T-cell (primary cell): ENCODE results near the gene TMSB4X. TPM values are rescaled to one million over a fixed set of nuclear protein-coding genes. Genes with fewer than 3 reads are reported as not detected.

ENCODE experiments used
- ATAC-seq, 4 experiments: fragments of 200-7000 bp in 3 of 4; fragments of 150-1000 bp in 1 of 4; cut with Tn5 transposase; replicated peaks in 1 of 4; 1 replicate in 3 of 4; 2 replicates in 1 of 4; pipeline ENCODE4 v1.10.0; 2021; ENCODE audit warnings: moderate library complexity in 3 of 4, mild to moderate bottlenecking in 2 of 4, moderate number of reproducible peaks in 1 of 4
- CTCF ChIA-PET, 2 donors: fragments of 300-600 bp; sonication (Branson Sonifier 250); formaldehyde crosslinking; loops; one replicate each; lab custom pipeline; 2022; ENCODE audit warnings: antibody characterized with exemption in 2 of 2; lab: Charles Lee
- POLR2A ChIA-PET, 2 donors: fragments of 300-600 bp; sonication (Branson Sonifier 250); formaldehyde crosslinking; loops; one replicate each; lab custom pipeline; 2022; ENCODE audit warnings: antibody characterized with exemption in 2 of 2; lab: Charles Lee
- DNase-seq, 35 experiments: peaks; one replicate each; pipeline versions ENCODE4 v3.0.0 to v3.0.0-alpha.2; 2013 to 2023
- H3K27ac ChIP-seq: one replicate; pipeline ENCODE4 v1.5.1; 2013; ENCODE audit warnings: low read length
- H3K27me3 ChIP-seq, 2 experiments: replicated peaks in 1 of 2; 1 replicate in 1 of 2; 2 replicates in 1 of 2; pipeline versions ENCODE4 v1.6.1 to v1.7.0; 2013; ENCODE audit warnings: low read length in 1 of 2, mixed read lengths in 1 of 2; ENCODE audit not compliant: control insufficient read depth in 2 of 2, insufficient read depth in 2 of 2; ENCODE audit errors: extremely low read depth in 1 of 2
- H3K36me3 ChIP-seq, 2 donors: 1 replicate in 1 of 2; 2 replicates in 1 of 2; pipeline versions ENCODE4 v1.6.1 to v1.7.0; 2013; ENCODE audit warnings: low read length in 1 of 2; ENCODE audit not compliant: control insufficient read depth in 2 of 2, insufficient read depth in 1 of 2; ENCODE audit errors: extremely low read depth in 1 of 2
- H3K4me1 ChIP-seq, 2 experiments: 1 replicate in 1 of 2; 2 replicates in 1 of 2; pipeline versions ENCODE4 v1.6.1 to v1.7.0; 2013; ENCODE audit warnings: low read length in 2 of 2, mixed read lengths in 1 of 2; ENCODE audit not compliant: insufficient read depth in 2 of 2, control insufficient read depth in 1 of 2; ENCODE audit errors: extremely low read depth in 1 of 2
- H3K4me3 ChIP-seq, 2 donors: 1 replicate in 1 of 2; 2 replicates in 1 of 2; pipeline versions ENCODE4 v1.5.1 to v1.7.0; 2013; ENCODE audit warnings: mild to moderate bottlenecking in 2 of 2, low read length in 1 of 2, moderate library complexity in 1 of 2; ENCODE audit not compliant: control insufficient read depth in 1 of 2; ENCODE audit errors: extremely low read depth in 1 of 2
- H3K9me3 ChIP-seq: 2 replicates; pipeline ENCODE4 v1.7.0; 2013
- H3K27ac Mint-ChIP-seq, 2 donors: one replicate each; pipeline ENCODE4 v1.8.0; 2020 to 2021; ENCODE audit warnings: mild to moderate bottlenecking in 2 of 2, mixed read lengths in 2 of 2
- H3K27me3 Mint-ChIP-seq, 2 donors: one replicate each; pipeline ENCODE4 v1.8.0; 2021 to 2022; ENCODE audit warnings: mixed read lengths in 2 of 2
- H3K36me3 Mint-ChIP-seq: one replicate; pipeline ENCODE4 v1.8.0; 2021; ENCODE audit warnings: mixed read lengths
- H3K4me1 Mint-ChIP-seq, 3 donors: one replicate each; pipeline ENCODE4 v1.8.0; 2020 to 2022; ENCODE audit warnings: mixed read lengths in 3 of 3, mild to moderate bottlenecking in 1 of 3
- H3K4me3 Mint-ChIP-seq, 3 donors: one replicate each; pipeline ENCODE4 v1.8.0; 2020 to 2022; ENCODE audit warnings: mild to moderate bottlenecking in 3 of 3, mixed read lengths in 3 of 3, moderate library complexity in 3 of 3
- H3K9me3 Mint-ChIP-seq, 3 donors: one replicate each; pipeline ENCODE4 v1.8.0; 2020 to 2022; ENCODE audit warnings: mixed read lengths in 3 of 3
- WGBS: methylation state at CpG from one replicate; pipeline ENCODE4 v1.1.5; 2013; ENCODE audit warnings: missing lambda C conversion rate; ENCODE audit not compliant: insufficient coverage; 5-methylcytosine and 5-hydroxymethylcytosine counted together
- total RNA-seq, 35 experiments: library from RNA in 6 of 35; stranded (reverse) in 6 of 35; fragments of 120-200 nt in 1 of 35; gene quantifications; one replicate each; pipeline versions ENCODE4 v1.2.1 to v1.2.4 and lab custom pipeline; 2013 to 2026

TMSB4X gene
- total RNA-seq, 5 donors from 2014 or later (not counting 1 experiment from before 2014, with no cell fraction given): 5,030 to 6,201 (median 5,880) TPM

DNA sequence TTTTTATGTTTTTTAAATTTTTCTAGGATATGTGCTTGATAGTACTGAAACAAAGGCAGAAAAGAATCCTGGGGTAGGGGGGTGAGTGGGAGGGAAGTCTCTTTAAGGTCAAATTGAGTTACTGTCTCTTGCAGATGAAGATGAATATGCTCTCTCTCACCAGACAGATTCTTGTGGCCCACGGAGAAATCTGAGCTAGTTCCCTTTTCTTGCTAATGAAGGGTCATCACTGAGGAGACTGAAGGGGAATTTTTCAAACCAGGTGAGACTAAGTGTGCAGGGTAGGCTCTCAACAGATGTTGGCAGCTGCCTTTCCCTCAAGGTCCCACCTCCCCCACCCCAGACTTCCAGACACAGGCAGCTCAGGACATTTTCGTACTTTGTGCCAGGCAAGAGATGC, 48.0 kb downstream of the TMSB4X start:
- ATAC-seq (no peak), DNase-seq (no peak)
- no peaks in the 10 kb centered on the region for H3K9me3 Mint-ChIP-seq
- H3K9me3 ChIP-seq: no peaks in the 10 kb centered on the region
- no peaks in the 10 kb centered on the region for H3K27me3 ChIP-seq
- H3K4me1 Mint-ChIP-seq: peaks cover 55 to 59% (median 57%) of the 10 kb centered on the region in 3 donors
- no peak overlapping the region for H3K4me3 ChIP-seq
- H3K27ac ChIP-seq: no peak overlapping the region
- H3K27me3 Mint-ChIP-seq: peaks cover 0 to 31% of the 10 kb centered on the region in 2 donors
- no peaks in the 10 kb centered on the region for H3K36me3 Mint-ChIP-seq
- H3K27ac Mint-ChIP-seq: peak overlapping the region; percentile 76 to 79
- no peaks in the 10 kb centered on the region for H3K36me3 ChIP-seq
- ChIA-PET CTCF (interaction anchor here in 1 of 2 donors (0.6 to 1.0 kb wide), 3 partner anchors 45 to 465 kb away, joined by 3 read pairs; no protein-coding TSS in a partner anchor), POLR2A (interaction anchor here in 1 of 2 donors (0.5 to 0.6 kb wide), 3 partner anchors 20 to 376 kb away, joined by 3 to 11 read pairs (median 3); no protein-coding TSS in a partner anchor)
- H3K4me1 ChIP-seq: peaks cover 30 to 43% of the 10 kb centered on the region in 2 experiments
- H3K4me3 Mint-ChIP-seq: peak overlapping the region in 1 of 3 donors; percentile 12
- WGBS: no CpG with 5 or more reads among the region's 2 CpGs

- Mint-ChIP-seq H3K27ac (peak overlapping the region; percentile 84 to 91), H3K36me3 (no peaks in the 10 kb centered on the region), H3K9me3 (no peaks in the 10 kb centered on the region), H3K27me3 (peaks cover 0 to 31% of the 10 kb centered on the region in 2 donors), H3K4me3 (no peak overlapping the region), H3K4me1 (peaks cover 61 to 65% (median 64%) of the 10 kb centered on the region in 3 donors)
- no peak for ATAC-seq
- peaks cover 35 to 45% of the 10 kb centered on the region in 2 experiments for H3K4me1 ChIP-seq
- POLR2A ChIA-PET: interaction anchor here (0.5 to 0.6 kb wide), 3 partner anchors 21 to 91 kb away, joined by 3 to 5 read pairs (median 3); no protein-coding TSS in a partner anchor
- no peak for DNase-seq
- peak overlapping the region; percentile 25 for H3K27ac ChIP-seq
- H3K4me3 ChIP-seq: no peak overlapping the region
- no peaks in the 10 kb centered on the region for H3K36me3 ChIP-seq
- H3K9me3 ChIP-seq: no peaks in the 10 kb centered on the region
- H3K27me3 ChIP-seq: no peaks in the 10 kb centered on the region
- 100% methylated on average over 1 of the region's 3 CpGs for WGBS
- CTCF ChIA-PET: interaction anchor here (1.0 to 1.3 kb wide), 2 partner anchors 10 to 464 kb away, joined by 3 read pairs; no protein-coding TSS in a partner anchor
These were observed 48.7 kb downstream of the TMSB4X start for GRCh38 chrX:13023567-13023966.

DNA sequence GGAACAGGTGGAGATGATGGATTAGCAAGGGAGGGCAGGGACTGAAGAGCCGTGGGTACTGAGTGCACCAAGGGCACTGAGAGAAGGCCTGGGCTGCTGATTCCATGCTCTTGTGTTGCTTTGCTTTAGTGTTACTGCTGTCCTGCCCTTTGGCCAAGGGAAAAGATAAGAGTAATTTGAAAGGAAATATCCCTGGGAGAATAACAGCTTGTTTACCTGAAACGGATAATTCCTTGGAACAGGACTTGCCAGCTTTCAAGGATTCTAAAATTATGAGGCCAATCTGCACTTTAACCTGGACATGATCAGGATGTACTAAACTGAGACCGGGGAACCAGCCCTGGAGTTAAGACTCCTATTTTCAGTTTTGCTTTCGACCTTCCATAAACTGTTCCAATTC, 49.1 kb downstream of the TMSB4X start:
- DNase-seq: no peak
- no peak for ATAC-seq
- WGBS: 100% methylated on average over 1 of the region's 4 CpGs
- Mint-ChIP-seq H3K4me3 (no peak overlapping the region), H3K4me1 (peaks cover 65 to 69% (median 66%) of the 10 kb centered on the region in 3 donors), H3K27me3 (peaks cover 0 to 32% of the 10 kb centered on the region in 2 donors), H3K36me3 (no peaks in the 10 kb centered on the region), H3K27ac (peak overlapping the region; percentile 84 to 91), H3K9me3 (no peaks in the 10 kb centered on the region)
- H3K9me3 ChIP-seq: no peaks in the 10 kb centered on the region
- H3K36me3 ChIP-seq: no peaks in the 10 kb centered on the region
- peaks cover 37 to 49% of the 10 kb centered on the region in 2 experiments for H3K4me1 ChIP-seq
- no peak overlapping the region for H3K4me3 ChIP-seq
- H3K27ac ChIP-seq: peak overlapping the region; percentile 25
- H3K27me3 ChIP-seq: no peaks in the 10 kb centered on the region
- ChIA-PET POLR2A (interaction anchor here in 1 of 2 donors (0.5 kb wide), 1 partner anchor 32 kb away, joined by 5 read pairs; no protein-coding TSS in a partner anchor), CTCF (interaction anchor here in 1 of 2 donors (1.3 kb wide), 1 partner anchor 10 kb away, joined by 3 read pairs; no protein-coding TSS in a partner anchor)

- peaks cover 43 to 59% of the 10 kb centered on the region in 2 experiments for H3K4me1 ChIP-seq
- H3K27ac ChIP-seq: peak overlapping the region; percentile 83
- peaks cover 0 to 39% of the 10 kb centered on the region in 2 donors for H3K27me3 Mint-ChIP-seq
- H3K4me3 ChIP-seq: no peak overlapping the region
- H3K9me3 Mint-ChIP-seq: no peaks in the 10 kb centered on the region
- ATAC-seq: no peak
- H3K4me3 Mint-ChIP-seq: peak overlapping the region in 1 of 3 donors; percentile 48
- POLR2A ChIA-PET: interaction anchor here in 1 of 2 donors (0.6 kb wide), 1 partner anchor 48 kb away, joined by 9 read pairs; no protein-coding TSS in a partner anchor
- H3K4me1 Mint-ChIP-seq: peaks cover 71 to 79% (median 72%) of the 10 kb centered on the region in 3 donors
- CTCF ChIA-PET: no interaction called here
- peak overlapping the region; percentile 86 to 99 for H3K27ac Mint-ChIP-seq
- H3K36me3 ChIP-seq: no peaks in the 10 kb centered on the region
- H3K36me3 Mint-ChIP-seq: no peaks in the 10 kb centered on the region
- DNase-seq: no peak
- H3K9me3 ChIP-seq: no peaks in the 10 kb centered on the region
- 93% methylated on average over 2 of the region's 3 CpGs for WGBS
- H3K27me3 ChIP-seq: no peaks in the 10 kb centered on the region
These were observed 50.1 kb downstream of the TMSB4X start for GRCh38 chrX:13024986-13025385.

Other genes with a start within 250 kb of the TMSB4X start
- gene PRPS2, start 183.7 kb upstream of the TMSB4X start, total RNA-seq: 10 to 100 TPM; 20.9 to 31.6 (median 30.6) TPM
- under 1 TPM in 4 of 5 donors, not detected in 1; 0.10 to 0.66 (median 0.18) TPM for gene TLR7, start 108.0 kb upstream of the TMSB4X start, total RNA-seq
- gene TLR8, start 68.5 kb upstream of the TMSB4X start, total RNA-seq: not detected
- gene FAM9C, start 69.5 kb downstream of the TMSB4X start, total RNA-seq: not detected